GM21381 (cell line): ENCODE measurements around the gene ETV6.
A peak's percentile ranks its signal among the peaks of the same experiment; 100 is the strongest.

Experiments used
- ATAC-seq: cut with Tn5 transposase; IDR thresholded peaks from one replicate; pipeline ENCODE4 v1.9.1; 2021; ENCODE audit warnings: mild to moderate bottlenecking, moderate library complexity; ENCODE audit not compliant: unreplicated experiment

ETV6 gene

GRCh38 chr12:11689591-11690186 is 40.2 kb downstream of the ETV6 start:
- ATAC-seq, result no peak

- ATAC-seq, result no peak
Observed at GRCh38 chr12:11693067-11693466, 43.6 kb downstream of the ETV6 start.

GRCh38 chr12:11693601-11694000 is 44.1 kb downstream of the ETV6 start:
- ATAC-seq, result no peak

GRCh38 chr12:11694528-11694927 is 45.1 kb downstream of the ETV6 start:
- no peak for ATAC-seq

GRCh38 chr12:11695321-11695720 is 45.8 kb downstream of the ETV6 start:
- no peak for ATAC-seq

- ATAC-seq, result no peak
Observed at GRCh38 chr12:11696084-11696483, 46.6 kb downstream of the ETV6 start.

- no peak for ATAC-seq
Observed at GRCh38 chr12:11697131-11697530, 47.7 kb downstream of the ETV6 start.

- ATAC-seq, result no peak
Observed at GRCh38 chr12:11697670-11698387, 48.4 kb downstream of the ETV6 start.

GRCh38 chr12:11698729-11699128 is 49.3 kb downstream of the ETV6 start:
- ATAC-seq, result no peak

- no peak for ATAC-seq
Observed at GRCh38 chr12:11701433-11701832, 52.0 kb downstream of the ETV6 start.

GRCh38 chr12:11702959-11703358 is 53.5 kb downstream of the ETV6 start:
- peak; percentile 56 for ATAC-seq

GRCh38 chr12:11703378-11703777 is 53.9 kb downstream of the ETV6 start:
- ATAC-seq, result no peak

- ATAC-seq, result no peak
Observed at GRCh38 chr12:11704089-11704488, 54.6 kb downstream of the ETV6 start.

GRCh38 chr12:11705010-11705409 is 55.5 kb downstream of the ETV6 start:
- ATAC-seq, result no peak

GRCh38 chr12:11706509-11707379 is 57.3 kb downstream of the ETV6 start:
- no peak for ATAC-seq

GRCh38 chr12:11707535-11707934 is 58.1 kb downstream of the ETV6 start:
- no peak for ATAC-seq

GRCh38 chr12:11709513-11709912 is 60.0 kb downstream of the ETV6 start:
- no peak for ATAC-seq

GRCh38 chr12:11710431-11710830 is 61.0 kb downstream of the ETV6 start:
- no peak for ATAC-seq

GRCh38 chr12:11710906-11711305 is 61.4 kb downstream of the ETV6 start:
- ATAC-seq, result no peak

- ATAC-seq, result no peak
Observed at GRCh38 chr12:11711651-11712327, 62.3 kb downstream of the ETV6 start.

GRCh38 chr12:11712491-11712890 is 63.0 kb downstream of the ETV6 start:
- no peak for ATAC-seq
